Measurements from ENCODE around the gene TMEM30B. TPM values are rescaled to one million over a fixed set of nuclear protein-coding genes. Genes with fewer than 3 reads are reported as not detected.

The TMEM30B gene
- total and polyA plus RNA-seq, 2 of the 4 experiments (the other 2 are of a cell fraction) = 0.03 TPM; not detected in 1

- H2AK9ac ChIP-seq (replicated peaks; ENCODE audit: low read depth, low read length, poor library complexity) = no peak overlapping the region
- dilution Hi-C loops (cut with HindIII; ENCODE audit: low sequenced_read_pairs, unreplicated experiment) (no loop called here), intact Hi-C loops (cut with micrococcal nuclease) (loop anchor here (5.0 kb wide), 1 partner anchor 603 kb away; the partner anchor contains the start of gene SIX1), in situ Hi-C loops (cut with MboI; ENCODE audit: low sequenced_read_pairs) (loop anchor here (5.0 kb wide), 1 partner anchor 618 kb away; no protein-coding TSS in a partner anchor)
- no peak overlapping the region for H3K23ac ChIP-seq (ENCODE audit: low read depth, low read length)
- no peaks in the 10 kb centered on the region for H3K36me3 ChIP-seq (ENCODE audit: control insufficient read depth, insufficient read depth, low read length)
- ChIA-PET CTCF (no interaction called here), POLR2A (ENCODE audit: unreplicated experiment) (no interaction called here)
- H4K5ac ChIP-seq (ENCODE audit: low read depth, low read length) = no peak overlapping the region
- H3K9ac ChIP-seq (ENCODE audit: low read depth, low read length) = no peak overlapping the region
- no peaks in the 10 kb centered on the region for H4K20me1 ChIP-seq (ENCODE audit: insufficient read depth, low read length)
- peak overlapping the region; percentile 79 for H2AK5ac ChIP-seq (ENCODE audit: low read depth, low read length)
- 0 out of 3 replicates have a peak overlapping the region, but pooled peaks have one; percentile 91 for H2BK15ac ChIP-seq (ENCODE audit: low read depth, low read length)
- TF ChIP-seq CTCF (conservative IDR thresholded peaks at IDR 0.05; ENCODE audit: low read depth, low read length) (no peak), USF2 (IDR thresholded peaks at IDR 0.05; ENCODE audit: low read depth, low read length) (no peak), BHLHE40 (IDR thresholded peaks at IDR 0.05; ENCODE audit: low read depth, low read length) (no peak), CEBPB (IDR thresholded peaks at IDR 0.05; ENCODE audit: low read depth, low read length) (no peak), RFX5 (IDR thresholded peaks at IDR 0.05; ENCODE audit: low read depth, low read length) (no peak), RAD21 (IDR thresholded peaks at IDR 0.05; ENCODE audit: low read length) (no peak), MAZ (IDR thresholded peaks at IDR 0.05; ENCODE audit: borderline replicate concordance, low read depth, low read length) (no peak), FOS (IDR thresholded peaks at IDR 0.05; ENCODE audit: low read depth, low read length) (no peak), RCOR1 (IDR thresholded peaks at IDR 0.05; ENCODE audit: insufficient replicate concordance, low read length) (no peak), NFE2L2 (IDR thresholded peaks at IDR 0.05; ENCODE audit: low read depth, low read length) (no peak), ELK1 (IDR thresholded peaks at IDR 0.05; ENCODE audit: borderline replicate concordance, low read depth, low read length) (no peak), POLR2A (IDR thresholded peaks at IDR 0.05; ENCODE audit: low read depth, low read length) (no peak), MXI1 (IDR thresholded peaks at IDR 0.05; ENCODE audit: borderline replicate concordance, low read depth, low read length) (no peak), MAFK (IDR thresholded peaks at IDR 0.05; ENCODE audit: low read depth, low read length) (no peak), SMC3 (IDR thresholded peaks at IDR 0.05; ENCODE audit: low read depth, low read length) (no peak), CHD1 (IDR thresholded peaks at IDR 0.05; ENCODE audit: low read depth, low read length) (no peak)
- H3K4ac ChIP-seq (ENCODE audit: low read depth, low read length) = no peak overlapping the region; the same call in 1 of the 2 replicates
- WGBS, 2 experiments (ENCODE audit: extremely low coverage in 2 of 2, insufficient read length in 1 of 2) = 100% methylated on average over 1 of the region's 9 CpGs; no CpG with 5 or more reads in 1 of the 2 experiments
- no peak overlapping the region for H2AFZ ChIP-seq (replicated peaks; ENCODE audit: low read length, poor library complexity)
- H3K4me1 ChIP-seq (ENCODE audit: control insufficient read depth, insufficient read depth, low read length) = peaks cover 14% of the 10 kb centered on the region
- H3K27me3 ChIP-seq (ENCODE audit: control insufficient read depth, insufficient read depth, low read length) = no peaks in the 10 kb centered on the region
- H2BK20ac ChIP-seq (ENCODE audit: low read depth, low read length) = no peak overlapping the region
- H3K4me2 ChIP-seq (ENCODE audit: low read depth, low read length) = no peak overlapping the region
- H2BK120ac ChIP-seq (ENCODE audit: low read depth, low read length) = peak overlapping the region; percentile 85
- H3K79me1 ChIP-seq (ENCODE audit: low read depth in 1 of 2, low read length in 2 of 2) = peaks cover 0 to 3% of the 10 kb centered on the region in 2 experiments; a peak in 1 of 4 replicates
- H3K56ac ChIP-seq (ENCODE audit: extremely low read depth, insufficient read depth, low read length) = no peak overlapping the region
- H2BK5ac ChIP-seq (ENCODE audit: low read depth, low read length, poor library complexity, severe bottlenecking) = no peak overlapping the region
- no peak overlapping the region; the same call in 1 of the 2 replicates for H4K91ac ChIP-seq (ENCODE audit: insufficient read depth, low read depth, low read length)
- no peak overlapping the region for H3K27ac ChIP-seq (ENCODE audit: insufficient read depth, low read length)
- H3K9me3 ChIP-seq (ENCODE audit: control insufficient read depth, insufficient read depth, low read length) = no peaks in the 10 kb centered on the region
- peaks cover 25% of the 10 kb centered on the region for H3K9me1 ChIP-seq (ENCODE audit: insufficient read depth, low read length)
- BruUV-seq (replicated peaks) = no TSS peak
- DNase-seq (no peak), ATAC-seq (ENCODE audit: low read depth) (no peak)
- no peak overlapping the region for H4K8ac ChIP-seq (ENCODE audit: low read depth in 2 of 2, low read length in 2 of 2)
- no peak overlapping the region; the same call in 1 of the 2 replicates for H3K18ac ChIP-seq (ENCODE audit: low read depth, low read length)
- H3K4me3 ChIP-seq (ENCODE audit: insufficient read depth, low read depth, low read length) = no peak overlapping the region
- H3K14ac ChIP-seq (replicated peaks; ENCODE audit: low read depth, low read length) = no peak overlapping the region; the same call in 1 of the 2 replicates
These were observed 31.1 kb downstream of the TMEM30B start for GRCh38 chr14:61250063-61250462.

All from IMR-90 (cell line).